Germinal center (tissue), 1 donor: ENCODE data around the gene ENG.
"Not testable (repeated sequence)": the region's sequence is repeated elsewhere in the genome, so short reads cannot be mapped to it uniquely, and the experiment has no call there.

Source experiments
- DNase-seq: peaks from one replicate; pipeline ENCODE4 v3.0.0; 2012; ENCODE audit warnings: mixed read lengths, low spot score

Gene ENG

GRCh38 chr9:127865645-127866464 is 11.4 kb upstream of the ENG start:
- no peak for DNase-seq

- DNase-seq, result no peak
Observed at GRCh38 chr9:127863191-127863621, 8.7 kb upstream of the ENG start.

- peak; percentile 69 for DNase-seq
Observed at GRCh38 chr9:127862075-127863011, 7.9 kb upstream of the ENG start.

- DNase-seq, result no peak
Observed at GRCh38 chr9:127860779-127861178, 6.3 kb upstream of the ENG start.

- DNase-seq, result no peak
Observed at GRCh38 chr9:127860260-127860659, 5.8 kb upstream of the ENG start.

GRCh38 chr9:127858041-127858512 is 3.6 kb upstream of the ENG start:
- no peak for DNase-seq

GRCh38 chr9:127857278-127857677 is 2.8 kb upstream of the ENG start:
- DNase-seq, result no peak

GRCh38 chr9:127856729-127857116 is 2.3 kb upstream of the ENG start:
- no peak for DNase-seq

- no peak for DNase-seq
Observed at GRCh38 chr9:127856094-127856728, 1.8 kb upstream of the ENG start.

GRCh38 chr9:127855522-127855921 is 1.1 kb upstream of the ENG start:
- DNase-seq, result no peak

GRCh38 chr9:127854960-127855359 is 502 bp upstream of the ENG start:
- DNase-seq, result no peak

GRCh38 chr9:127853312-127854183 is 910 bp downstream of the ENG start:
- no peak for DNase-seq

GRCh38 chr9:127852829-127853228 is 1.6 kb downstream of the ENG start:
- DNase-seq, result no peak

- no peak for DNase-seq
Observed at GRCh38 chr9:127850286-127850830, 4.1 kb downstream of the ENG start.

GRCh38 chr9:127848756-127849504 is 5.5 kb downstream of the ENG start:
- DNase-seq, result no peak

GRCh38 chr9:127847833-127848755 is 6.4 kb downstream of the ENG start:
- no peak for DNase-seq

- DNase-seq, result no peak
Observed at GRCh38 chr9:127847178-127847510, 7.3 kb downstream of the ENG start.

GRCh38 chr9:127846443-127847177 is 7.8 kb downstream of the ENG start:
- DNase-seq, result no peak

GRCh38 chr9:127845619-127846018 is 8.8 kb downstream of the ENG start:
- not testable (repeated sequence) for DNase-seq
